ENCODE data around the gene MSH3.

Gene MSH3

DNA sequence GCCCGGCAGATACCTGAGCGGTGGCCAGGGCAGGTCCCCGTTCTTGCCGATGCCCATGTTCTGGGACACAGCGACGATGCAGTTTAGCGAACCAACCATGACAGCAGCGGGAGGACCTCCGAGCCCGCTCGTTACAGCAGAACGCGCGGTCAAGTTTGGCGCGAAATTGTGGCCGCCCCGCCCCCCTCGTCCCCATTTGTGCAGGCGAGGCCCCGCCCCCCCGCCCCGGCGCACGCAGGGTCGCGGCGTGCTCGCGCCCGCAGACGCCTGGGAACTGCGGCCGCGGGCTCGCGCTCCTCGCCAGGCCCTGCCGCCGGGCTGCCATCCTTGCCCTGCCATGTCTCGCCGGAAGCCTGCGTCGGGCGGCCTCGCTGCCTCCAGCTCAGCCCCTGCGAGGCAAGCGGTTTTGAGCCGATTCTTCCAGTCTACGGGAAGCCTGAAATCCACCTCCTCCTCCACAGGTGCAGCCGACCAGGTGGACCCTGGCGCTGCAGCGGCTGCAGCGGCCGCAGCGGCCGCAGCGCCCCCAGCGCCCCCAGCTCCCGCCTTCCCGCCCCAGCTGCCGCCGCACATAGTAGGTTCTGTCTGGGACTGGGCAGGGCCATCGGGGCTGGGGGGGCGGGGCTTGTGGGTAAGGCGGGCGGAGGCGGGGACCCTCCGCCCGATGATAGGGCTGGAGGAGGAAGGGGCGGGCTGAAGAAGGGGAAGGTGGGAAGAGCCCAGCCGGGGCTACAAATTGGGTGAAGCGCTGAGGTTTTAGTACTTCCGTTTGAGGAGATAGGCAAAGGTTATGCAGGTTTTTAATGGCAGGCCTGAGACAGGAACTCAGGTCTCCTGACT lies at the start of gene MSH3, which contains the start of gene DHFR:
Gene MSH3 (plus strand): TSS at position 262 of the 840 bp plus-strand sequence. CDS start 76 bp downstream, at position 338.
Gene DHFR (minus strand): TSS at position 593 of the 840 bp plus-strand sequence. CDS start 494 bp downstream, at position 99.
- peak; percentile 93 for DNase-seq

DNA sequence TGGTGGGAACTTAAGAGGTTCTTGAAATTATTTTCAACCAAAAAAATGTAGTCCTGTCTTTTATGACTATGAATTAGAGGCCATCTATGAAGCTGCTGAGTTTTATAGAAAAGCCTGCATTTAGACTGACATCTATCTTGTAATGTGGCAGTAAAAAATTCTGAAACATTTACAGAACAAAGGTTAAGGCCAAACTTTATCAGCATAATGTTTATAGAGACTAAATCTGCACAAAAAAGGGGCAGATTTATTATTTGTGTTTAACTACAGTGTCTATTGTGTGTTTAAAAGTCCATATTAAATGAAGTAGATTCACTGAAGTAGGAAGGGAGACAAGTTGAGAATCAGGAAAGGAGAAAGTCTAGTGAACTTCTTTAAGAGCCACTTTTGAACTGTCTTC lies 47.1 kb upstream of the MSH3 start:
- DNase-seq, result no peak

DNA sequence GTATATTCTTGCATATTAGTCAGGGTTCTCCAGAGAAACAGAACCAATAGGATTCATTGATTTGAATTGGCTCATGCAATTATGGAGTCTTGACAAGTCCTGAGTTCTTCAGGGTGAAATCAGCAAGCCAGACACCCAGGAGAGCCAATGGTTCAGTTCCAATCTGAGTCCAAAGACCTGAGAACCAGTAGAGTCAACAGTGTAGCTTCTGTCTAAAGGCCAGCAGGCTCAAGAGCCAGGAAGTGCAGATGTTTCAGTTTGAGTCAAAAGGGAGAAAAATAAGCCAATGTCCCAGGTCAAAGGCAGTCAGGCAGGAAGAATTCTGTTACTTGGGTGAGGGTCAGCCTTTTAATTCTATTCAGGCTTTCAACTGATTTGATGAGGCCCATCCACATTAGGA lies 46.6 kb upstream of the MSH3 start:
- DNase-seq, result no peak

DNA sequence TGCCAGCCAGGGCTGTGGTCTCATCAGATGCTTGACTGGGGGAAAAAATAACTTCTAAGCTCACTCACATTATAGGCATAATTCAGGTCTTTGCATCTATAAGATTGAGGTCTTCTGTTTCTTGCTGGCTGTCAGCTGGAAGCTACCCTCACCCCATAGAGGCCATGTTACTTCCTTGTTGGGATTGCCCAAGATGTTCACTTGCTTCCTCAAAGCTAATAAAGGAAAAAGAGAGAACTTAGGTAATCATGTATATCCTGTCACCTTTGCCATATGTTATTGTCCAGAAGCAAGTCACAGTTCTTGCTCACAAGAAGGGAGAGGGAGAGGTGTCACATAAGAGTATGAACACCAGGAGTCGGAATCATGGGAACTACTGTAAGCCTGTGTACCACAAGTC lies 45.7 kb upstream of the MSH3 start:
- DNase-seq, result no peak

DNA sequence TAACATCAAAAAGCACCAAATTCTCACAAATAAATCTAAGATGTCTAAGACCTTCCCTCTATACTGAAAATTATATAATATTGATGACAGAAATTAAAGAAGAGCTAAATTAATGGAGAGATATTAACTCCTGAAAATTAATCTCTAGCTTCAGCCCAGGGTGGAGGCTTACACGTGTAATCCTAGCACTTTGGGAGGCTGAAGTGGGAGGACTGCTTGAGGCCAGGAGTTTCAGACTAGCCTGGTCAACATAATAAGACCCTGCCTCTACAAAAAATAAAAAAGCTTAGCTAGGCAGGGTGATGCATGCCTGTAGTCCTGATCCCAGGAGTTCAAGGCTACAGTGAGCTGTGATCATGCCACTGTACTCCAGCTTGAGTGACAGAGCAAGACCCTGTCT lies 44.8 kb upstream of the MSH3 start:
- DNase-seq, result no peak

DNA sequence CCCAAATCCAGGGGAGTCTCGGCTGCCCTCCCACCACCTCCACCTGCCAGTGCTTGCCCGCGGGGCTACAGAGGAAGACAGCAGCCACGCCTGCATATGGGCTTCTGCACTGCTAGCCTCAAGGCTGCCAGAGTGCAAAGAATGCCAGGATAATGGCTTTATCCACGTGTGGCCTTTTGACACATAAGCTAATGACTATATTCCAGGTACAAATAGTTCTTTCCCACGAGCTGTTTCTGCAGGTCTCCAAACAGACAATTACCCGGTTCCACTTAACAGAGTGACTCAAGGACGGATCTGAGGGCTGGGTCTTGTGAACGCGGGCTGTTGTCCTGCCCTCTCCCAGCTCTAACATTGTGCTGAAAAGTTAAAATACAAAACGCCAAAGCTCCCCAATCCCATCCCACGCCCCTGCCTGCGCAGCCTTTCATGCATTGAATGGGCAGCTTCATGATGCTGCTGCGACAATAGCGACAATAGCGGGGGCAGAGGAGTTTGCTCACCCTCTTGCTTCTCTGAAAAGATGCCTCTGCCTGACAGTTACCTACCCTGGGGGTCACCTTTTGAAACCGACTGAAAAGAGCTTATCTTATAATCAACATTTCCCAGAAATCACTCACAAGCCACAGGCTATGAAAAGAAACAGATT lies 39.1 kb upstream of the MSH3 start:
- no peak for DNase-seq

DNA sequence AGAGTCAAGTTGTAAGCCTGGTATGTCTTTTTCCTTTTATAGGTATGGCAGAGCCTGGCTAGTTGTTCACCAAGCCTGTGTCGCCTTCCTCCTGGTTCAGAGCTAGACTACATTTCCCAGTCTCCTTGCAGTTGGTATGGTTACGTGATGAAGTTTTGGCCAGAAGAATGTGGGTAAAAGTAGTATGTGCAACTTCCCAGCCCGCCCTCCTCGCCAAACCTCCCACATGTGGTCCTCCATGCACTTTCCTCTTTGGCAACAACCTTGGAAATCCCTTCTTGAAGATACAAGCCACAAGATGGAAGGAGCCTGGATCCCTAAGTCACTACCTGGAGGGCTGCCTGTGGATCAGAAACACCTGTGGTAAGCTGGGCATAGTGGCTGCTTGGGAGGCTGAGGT lies 36.0 kb upstream of the MSH3 start:
- DNase-seq, result no peak

DNA sequence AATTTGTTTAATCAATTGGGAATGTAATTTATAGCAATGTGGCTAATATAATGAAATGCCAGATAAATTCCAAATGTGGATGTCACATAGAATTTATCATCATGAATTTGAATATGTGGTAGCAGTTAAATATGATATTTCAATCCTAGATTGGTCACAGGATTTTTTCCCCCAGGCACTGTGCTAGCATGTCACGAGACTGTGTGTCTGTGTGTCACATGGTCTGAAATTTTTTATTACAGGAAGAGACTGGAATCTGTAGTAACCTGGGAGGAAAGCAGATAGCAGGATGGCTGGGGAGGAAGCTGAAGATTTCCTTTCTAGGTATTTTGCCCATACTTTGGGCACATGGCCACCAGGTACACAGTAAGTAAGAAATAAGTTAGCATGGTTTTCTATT lies 35.4 kb upstream of the MSH3 start:
- no peak for DNase-seq

DNA sequence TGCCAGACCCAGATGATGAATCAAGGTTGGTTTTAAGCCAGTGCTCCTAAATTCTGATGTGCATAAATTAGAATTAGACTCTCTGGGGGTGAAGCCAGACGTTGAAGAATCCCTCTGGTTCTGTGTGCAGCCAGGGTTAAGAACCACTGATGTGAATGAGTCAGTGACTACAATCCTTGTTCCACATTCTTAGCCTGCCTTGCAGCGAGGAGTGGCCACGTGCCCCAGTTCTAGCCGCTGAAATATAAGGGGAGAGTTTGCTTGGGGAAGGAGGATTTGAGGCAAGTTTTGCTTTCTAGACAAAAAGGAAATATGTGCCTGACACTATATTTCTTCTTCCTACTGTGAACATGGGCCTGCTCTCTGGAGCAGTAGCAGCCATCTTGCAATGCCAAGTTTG lies 34.2 kb upstream of the MSH3 start:
- no peak for DNase-seq

DNA sequence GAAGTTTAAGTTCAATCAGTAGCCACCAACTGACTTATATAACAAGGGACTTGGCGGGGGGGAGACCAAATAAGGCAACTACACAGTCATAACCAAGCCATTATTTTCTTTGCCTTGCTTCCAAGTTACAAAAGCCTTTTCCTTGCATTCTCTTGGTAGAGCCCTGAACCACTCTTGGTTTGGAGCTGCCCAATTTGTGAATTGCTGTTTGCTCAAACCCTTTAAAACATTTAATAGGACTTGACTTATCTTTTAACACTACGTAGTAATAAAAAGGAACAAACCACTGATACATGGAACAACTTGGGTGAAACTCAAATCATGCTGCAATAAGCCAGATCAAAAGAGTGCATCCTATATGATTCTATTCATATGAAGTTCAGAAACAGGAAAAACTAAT lies 31.7 kb upstream of the MSH3 start:
- no peak for DNase-seq

DNA sequence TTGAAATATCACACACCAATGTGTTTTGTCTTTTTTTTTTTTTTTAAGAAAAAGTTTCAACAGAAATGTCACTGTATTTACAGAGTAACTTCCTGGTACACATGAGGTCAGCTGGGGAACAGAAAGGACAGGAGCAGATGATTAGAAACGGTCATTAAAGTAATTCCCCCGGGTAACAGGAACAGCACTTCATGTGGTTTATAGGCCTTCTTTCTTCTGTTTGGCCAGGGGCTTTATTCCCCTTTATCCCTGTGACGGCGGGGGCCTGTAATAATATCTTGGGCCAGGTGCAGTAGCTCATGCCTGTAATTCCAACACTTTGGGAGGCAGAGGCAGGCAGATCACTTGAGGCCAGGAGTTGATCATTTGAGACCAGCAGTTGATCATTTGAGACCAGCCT lies 30.5 kb upstream of the MSH3 start:
- no peak for DNase-seq

DNA sequence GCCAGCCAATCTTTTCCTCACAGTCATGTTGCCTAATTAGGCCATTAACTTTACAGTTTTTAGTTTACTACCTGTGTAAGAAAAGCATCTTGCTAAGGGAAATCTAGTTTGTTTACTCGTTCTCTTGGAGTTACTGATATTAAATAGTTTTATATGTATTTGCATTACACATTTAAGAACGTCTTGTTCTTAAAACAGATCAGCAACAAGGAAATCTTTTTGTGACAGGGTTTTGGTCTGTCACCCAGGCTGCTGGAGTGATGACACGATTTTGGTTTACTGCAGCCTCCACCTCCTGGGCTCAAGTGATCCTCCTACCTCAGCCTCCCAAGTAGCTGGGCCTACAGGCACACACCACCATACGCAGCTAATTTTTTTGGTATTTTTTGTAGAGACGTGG lies 29.2 kb upstream of the MSH3 start:
- no peak for DNase-seq

DNA sequence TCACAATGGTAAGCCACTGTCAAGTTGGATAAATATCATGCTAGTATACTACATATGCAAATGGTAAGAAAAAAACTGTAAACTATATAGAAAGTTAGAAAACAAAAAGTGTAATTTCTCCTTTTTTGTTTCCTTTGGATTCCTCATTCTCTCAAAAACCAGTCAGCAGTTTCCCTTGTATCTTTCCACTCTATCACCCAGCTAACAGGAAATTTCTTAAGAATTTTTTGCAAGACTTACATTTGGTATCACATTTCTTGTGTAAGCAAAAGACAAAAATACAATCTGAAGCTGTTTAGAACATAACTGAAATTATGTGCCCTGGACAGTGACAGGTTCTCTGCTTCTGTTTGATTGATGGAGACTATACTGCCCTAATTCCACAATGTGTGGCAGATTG lies 25.2 kb upstream of the MSH3 start:
- DNase-seq, result no peak

DNA sequence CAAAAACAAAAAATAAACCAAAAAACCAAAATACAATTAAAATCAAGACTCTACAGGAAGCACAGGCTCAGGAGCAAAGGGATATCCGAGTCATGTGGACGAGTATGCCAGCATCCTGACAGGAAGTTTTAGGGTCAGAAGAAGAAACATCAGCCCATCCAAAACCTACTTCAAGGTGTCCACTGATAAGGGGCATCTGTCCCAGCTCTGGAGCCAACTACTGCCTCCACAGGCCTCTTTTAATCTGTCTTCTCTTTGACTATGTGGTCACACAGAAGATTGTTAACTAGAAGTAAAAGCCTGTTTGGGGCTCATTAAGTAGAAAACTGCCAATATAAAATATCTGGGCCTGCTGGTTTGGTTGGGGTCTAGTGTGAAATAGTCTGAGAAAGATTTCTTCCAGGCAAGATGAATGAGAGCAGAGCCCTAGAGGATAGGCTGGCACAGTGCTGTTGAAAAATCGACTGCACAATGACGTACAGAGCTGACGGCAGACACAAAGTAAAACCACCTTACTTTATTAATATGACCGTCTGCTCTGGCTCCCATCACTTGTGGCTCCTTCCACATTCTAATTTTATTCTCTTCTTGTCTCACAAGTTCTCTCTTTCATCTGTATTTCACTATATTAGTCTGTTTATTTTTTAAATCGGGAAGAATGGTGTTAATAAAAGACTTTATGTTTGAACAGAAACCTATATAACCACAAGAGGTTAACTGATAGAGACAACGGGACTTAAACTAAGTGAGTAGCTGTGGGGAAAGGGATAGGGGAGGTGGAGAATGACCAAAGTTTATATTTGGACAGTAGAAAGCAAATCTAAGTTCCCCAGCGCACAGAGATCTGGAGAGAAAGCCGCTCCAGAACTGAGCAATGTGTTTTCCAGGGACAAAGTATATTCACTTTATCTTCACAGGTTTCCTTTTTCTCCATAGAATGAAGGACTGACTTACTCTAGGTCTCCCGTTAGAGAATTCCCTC lies 22.9 kb upstream of the MSH3 start:
- no peak for DNase-seq

DNA sequence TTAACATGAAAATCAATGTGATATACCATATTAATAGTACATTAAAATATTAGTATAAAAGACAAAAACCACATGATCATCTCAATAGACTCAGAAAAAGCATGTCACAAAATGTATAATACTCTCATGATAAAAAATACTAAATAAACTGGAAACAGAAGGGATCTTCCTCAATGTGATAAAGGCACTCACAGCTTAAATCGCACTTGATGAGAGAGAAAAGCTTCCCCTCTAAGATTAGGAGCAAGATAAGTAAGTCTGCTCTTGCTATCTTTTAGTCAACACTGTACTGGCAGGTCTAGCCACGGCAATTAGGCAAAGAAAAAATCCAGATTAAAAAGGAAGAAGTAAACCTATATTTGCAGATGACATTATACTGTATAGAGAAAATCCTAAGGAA lies 21.8 kb upstream of the MSH3 start:
- no peak for DNase-seq

DNA sequence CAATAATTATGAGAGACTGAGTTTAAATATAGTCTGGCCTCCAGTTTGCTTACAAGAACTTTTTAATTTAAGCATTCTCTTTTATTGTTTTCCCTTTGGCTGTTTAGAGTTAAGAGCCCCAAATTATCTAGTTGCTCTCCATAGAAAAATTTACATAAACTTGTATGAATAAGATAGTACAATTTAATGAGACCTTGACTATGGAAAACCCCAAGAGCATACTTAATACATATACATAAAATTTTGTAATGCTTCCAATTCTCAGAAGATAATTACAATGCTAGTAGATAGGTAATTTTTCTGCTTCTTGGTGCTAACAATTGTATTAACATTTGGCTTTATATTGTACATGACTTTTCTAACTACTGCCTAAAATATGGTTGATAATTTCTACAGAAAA lies 20.3 kb upstream of the MSH3 start:
- no peak for DNase-seq

DNA sequence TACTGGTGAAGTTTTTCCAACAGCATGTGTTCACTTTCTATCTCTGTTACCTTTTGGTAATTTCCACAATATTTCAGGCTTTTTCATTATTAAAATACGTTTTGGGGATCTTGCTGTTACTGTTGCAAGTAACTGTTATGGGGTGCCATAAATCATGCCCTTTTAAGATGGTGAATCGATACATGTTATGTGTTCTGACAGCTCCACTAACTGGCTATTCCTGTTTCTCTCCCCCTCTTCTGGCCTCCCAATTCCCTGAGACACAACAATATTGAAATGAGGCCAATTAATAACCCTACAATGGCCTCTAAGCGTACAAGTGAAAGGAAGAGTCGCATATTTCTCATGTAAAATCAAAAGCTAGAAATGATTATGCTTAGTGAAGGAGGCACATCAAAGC lies 13.1 kb upstream of the MSH3 start:
- DNase-seq, result no peak

DNA sequence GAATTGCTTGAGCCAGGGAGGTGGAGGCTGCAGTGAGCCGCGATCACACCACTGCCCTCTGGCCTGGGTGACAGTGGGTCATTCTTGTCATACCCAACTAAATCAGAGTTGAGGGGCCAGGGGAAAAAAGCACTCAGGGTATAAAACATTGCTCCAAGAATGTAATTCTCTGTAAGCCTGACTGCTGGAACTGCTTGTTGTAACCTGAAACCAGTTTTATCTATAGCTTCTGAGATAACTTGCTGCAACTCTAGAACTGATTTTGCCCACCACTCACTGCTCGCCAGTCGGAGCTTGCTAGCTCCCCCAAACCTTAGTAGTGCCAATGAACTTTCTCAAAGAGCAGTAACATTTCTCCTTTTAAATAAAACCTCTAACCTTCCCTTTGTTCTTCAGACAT lies 9.6 kb upstream of the MSH3 start:
- no peak for DNase-seq

DNA sequence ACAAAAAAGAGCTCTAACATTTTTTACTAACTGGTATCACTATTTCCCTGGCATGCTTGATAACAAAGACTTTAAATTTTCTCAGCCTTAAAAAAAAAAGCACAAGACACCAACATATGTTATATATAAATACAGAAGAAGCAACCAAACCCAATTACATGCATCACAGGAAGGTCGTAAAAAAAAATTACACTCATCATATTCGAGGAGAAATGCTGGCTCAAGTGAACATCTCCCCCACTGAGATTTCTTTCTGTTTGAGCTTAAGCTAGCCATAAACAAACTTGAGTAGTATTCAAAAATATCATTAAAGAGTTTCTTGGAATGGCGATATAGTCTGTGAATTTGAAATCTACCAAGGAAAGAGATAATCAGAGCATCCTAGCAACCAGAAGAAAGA lies 7.5 kb upstream of the MSH3 start:
- DNase-seq, result no peak

DNA sequence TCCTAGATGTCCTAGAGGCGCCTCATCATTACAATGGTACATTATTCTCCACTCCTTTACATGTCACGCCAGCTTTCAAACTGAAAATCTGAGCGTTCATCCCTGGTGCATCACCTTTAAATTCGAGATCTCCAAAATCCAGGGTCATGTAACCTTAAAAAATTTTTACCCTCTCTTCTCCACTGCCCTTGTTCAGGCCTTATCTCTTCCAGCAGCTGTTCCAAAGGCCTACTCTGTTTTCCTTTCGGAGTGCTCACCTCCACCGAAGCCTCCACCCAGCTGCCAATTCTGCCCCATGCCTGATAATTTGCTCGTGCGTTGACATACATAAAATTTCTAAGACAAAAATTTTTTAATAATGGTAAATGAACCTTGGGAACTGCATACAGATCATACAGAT lies 950 bp upstream of the MSH3 start:
- no peak for DNase-seq

DNA sequence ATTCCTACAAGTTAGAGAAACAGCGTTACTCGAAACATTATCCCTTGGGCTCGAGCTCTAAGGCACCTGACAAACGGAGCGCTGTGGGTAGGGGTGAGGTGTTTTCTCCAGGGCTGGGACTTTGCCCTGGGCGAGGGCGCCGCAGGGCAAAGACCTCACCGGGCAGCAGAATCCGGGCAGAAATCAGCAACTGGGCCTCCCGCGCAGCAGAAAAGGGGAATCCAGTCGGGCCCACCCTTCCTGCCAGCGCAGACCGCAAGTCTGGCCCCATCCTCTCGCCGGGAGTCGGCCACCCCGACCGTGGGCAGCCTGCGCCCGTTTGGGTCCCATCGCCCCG lies 430 bp upstream of the MSH3 start:
- no peak for DNase-seq

DNA sequence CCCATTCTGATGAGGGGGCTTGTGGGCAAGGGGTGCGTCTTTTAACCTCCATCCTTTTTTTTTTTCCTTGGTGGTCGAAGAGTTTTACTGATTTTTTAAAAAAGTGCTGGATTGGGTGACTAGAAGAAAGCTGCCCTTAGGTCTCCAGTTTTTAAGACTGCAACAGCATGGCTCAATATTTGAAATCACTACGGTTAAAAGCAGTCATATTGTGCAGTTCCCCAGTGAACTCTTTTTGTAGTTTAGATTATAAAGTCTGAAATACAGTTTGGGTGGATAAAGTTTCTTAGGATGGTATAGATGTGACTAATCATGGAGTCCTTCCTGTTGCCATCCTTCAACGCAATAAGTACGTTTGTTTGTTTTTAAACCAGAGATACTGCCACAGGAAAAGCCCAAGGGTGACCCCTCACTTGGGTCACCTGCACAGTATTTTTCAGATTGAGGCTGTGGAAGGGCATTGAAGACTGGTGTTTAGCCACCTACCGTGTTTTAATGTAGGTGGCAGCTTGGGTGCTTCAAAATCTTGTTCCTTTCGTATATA lies 851 bp downstream of the MSH3 start:
- DNase-seq, result no peak

DNA sequence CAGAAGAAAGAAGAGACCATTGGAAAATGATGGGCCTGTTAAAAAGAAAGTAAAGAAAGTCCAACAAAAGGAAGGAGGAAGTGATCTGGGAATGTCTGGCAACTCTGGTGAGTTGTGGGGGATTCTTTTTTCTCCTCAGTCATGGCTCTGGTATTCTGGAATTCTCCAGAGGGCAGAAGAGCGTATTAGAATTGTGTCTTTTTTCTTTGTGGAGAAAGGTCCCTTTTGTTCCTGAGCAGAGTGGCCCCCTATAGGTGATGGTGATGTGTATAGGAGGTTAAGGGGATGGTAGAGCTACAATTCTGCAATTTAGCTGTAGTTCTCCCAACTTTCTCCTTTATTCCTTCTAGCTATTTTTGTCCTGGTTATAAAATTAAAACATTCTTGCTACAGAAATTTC lies 2.0 kb downstream of the MSH3 start:
- no peak for DNase-seq

Data from CD4-positive, alpha-beta T cell treated with Interleukin-17A for 4 hours (primary cell).